SK-N-MC (cell line): ENCODE data around the gene CER1.

Experiments used
- EZH2 ChIP-seq: fragments of 200-600 bp; sonication (generic); IDR thresholded peaks from one replicate; pipeline ENCODE4 v1.6.1; 2017; ENCODE audit warnings: antibody characterized with exemption
- FOXP2 ChIP-seq: optimal IDR thresholded peaks from 2 replicates; pipeline ENCODE3; 2011; ENCODE audit warnings: mild to moderate bottlenecking, moderate library complexity; ENCODE audit not compliant: insufficient read depth; ENCODE audit errors: extremely low read length, control extremely low read depth
- POLR2AphosphoS5 ChIP-seq: IDR thresholded peaks from 2 replicates; pipeline ENCODE4 v1.6.1; 2012; ENCODE audit warnings: mild to moderate bottlenecking, low read depth, low read length, borderline replicate concordance

- no peak for TF ChIP-seq POLR2AphosphoS5
- TF ChIP-seq EZH2 = no peak
- no peak for TF ChIP-seq FOXP2
Observed at GRCh38 chr9:14677872-14678271, 44.7 kb downstream of the CER1 start.
